Transverse colon (tissue), 4 donors: ENCODE measurements around the gene MCHR2. TPM values are rescaled to one million over a fixed set of nuclear protein-coding genes. Genes with fewer than 3 reads are reported as not detected.

ENCODE experiments used
- DNase-seq: peaks from one replicate; pipeline ENCODE4 v3.0.0-alpha.2; 2019
- H3K27ac ChIP-seq, 4 donors: fragments of 200-600 bp; sonication (generic); 2 replicates each; pipeline ENCODE4 v1.5.1; 2016 to 2018; ENCODE audit warnings: inconsistent platforms in 4 of 4
- H3K27me3 ChIP-seq: fragments of 200-600 bp; sonication (generic); 2 replicates; pipeline ENCODE4 v1.5.1; 2017; ENCODE audit warnings: inconsistent platforms
- H3K36me3 ChIP-seq, 4 donors: fragments of 200-600 bp; sonication (generic); 2 replicates each; pipeline ENCODE4 v1.5.1; 2017 to 2019; ENCODE audit warnings: inconsistent platforms in 4 of 4
- H3K4me1 ChIP-seq, 4 donors: fragments of 200-600 bp; sonication (generic); 2 replicates each; pipeline ENCODE4 v1.5.1; 2017 to 2020; ENCODE audit warnings: inconsistent platforms in 4 of 4
- H3K4me3 ChIP-seq, 4 donors: fragments of 200-600 bp; sonication (generic); 1 replicate in 1 of 4; 2 replicates in 3 of 4; pipeline versions ENCODE4 v1.5.1 to v1.6.1; 2017 to 2019; ENCODE audit warnings: inconsistent platforms in 4 of 4
- H3K9me3 ChIP-seq, 2 donors: fragments of 200-600 bp; sonication (generic); 2 replicates each; pipeline ENCODE4 v1.5.1; 2017 to 2019; ENCODE audit warnings: inconsistent platforms in 2 of 2
- EP300 ChIP-seq: sonication (generic); formaldehyde crosslinking; IDR thresholded peaks from one replicate; pipeline ENCODE4 v1.6.1; 2017; ENCODE audit warnings: antibody characterized with exemption, low read depth
- POLR2A ChIP-seq: fragments of 450-650 bp; IDR thresholded peaks from one replicate; pipeline ENCODE4 v1.6.1; 2016; ENCODE audit warnings: antibody characterized with exemption, mild to moderate bottlenecking, moderate library complexity
- POLR2AphosphoS5 ChIP-seq, 3 donors: sonication (generic); formaldehyde crosslinking; IDR thresholded peaks; one replicate each; pipeline ENCODE4 v1.6.1; 2016; ENCODE audit warnings: antibody characterized with exemption in 3 of 3
- WGBS, 2 donors: methylation state at CpG; one replicate each; pipeline ENCODE4 v1.1.5; 2018; ENCODE audit warnings: low coverage in 1 of 2; 5-methylcytosine and 5-hydroxymethylcytosine counted together
- in situ Hi-C, 4 donors: fragments of 200-750 bp; cut with MboI; loops; one replicate each; pipeline versions ENCODE4 v1.15.0 to v1.15.1; 2017; ENCODE audit warnings: low sequenced_read_pairs in 3 of 4, low pct_ligation_motif_present in 1 of 4, low pct_unique_long_range_greater_than_20kb in 1 of 4
- intact Hi-C: fragments of 100-400 bp; cut with DNase I; formaldehyde crosslinking; loops from one replicate; pipeline ENCODE4 v1.15.1; 2023; ENCODE audit warnings: low total_unique reads
- total RNA-seq, 4 donors: library from RNA; depleted of rRNA; stranded (reverse); fragments of >200 nt; gene quantifications; one replicate each; pipeline ENCODE4 v1.1.0, GENCODE V29; 2016
- TF ChIP-seq, protein P1 (sequence below), 5 experiments: fragments of 200-600 bp in 3 of 5; fragments of 450-650 bp in 2 of 5; sonication (generic) in 3 of 5; IDR thresholded peaks; 1 replicate in 2 of 5; 2 replicates in 3 of 5; pipeline ENCODE4 v1.5.1; 2016 to 2017; ENCODE audit warnings: antibody characterized with exemption in 5 of 5, inconsistent platforms in 3 of 5, mild to moderate bottlenecking in 2 of 5, moderate library complexity in 1 of 5

Gene MCHR2
- total RNA-seq, 4 donors from 2014 or later, result not detected

DNA sequence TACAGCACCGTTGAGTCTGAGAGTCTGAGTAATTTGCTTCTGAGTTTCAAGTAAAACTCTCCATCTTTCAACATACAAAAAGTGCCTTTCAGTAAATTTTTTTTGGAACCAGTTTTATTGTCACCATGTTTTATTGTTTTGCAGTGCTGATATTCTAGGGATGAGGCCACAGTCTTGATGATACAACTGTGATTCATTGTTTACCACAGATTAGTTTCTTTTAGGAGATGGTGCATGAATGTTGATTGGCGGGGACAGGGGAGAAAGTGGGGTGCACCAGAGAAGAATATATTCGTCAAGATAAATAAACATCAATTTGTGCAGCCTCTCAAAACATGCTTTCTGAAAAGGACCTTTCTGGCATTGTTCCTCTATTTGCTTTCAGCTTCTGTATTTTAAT, 109.0 kb downstream of the MCHR2 start:
- 55 to 56% methylated on average over 3 of the region's 3 CpGs for WGBS, 2 donors
- Histone ChIP-seq H3K27ac (no peak overlapping the region), H3K4me3 (no peak overlapping the region), H3K4me1 (no peaks in the 10 kb centered on the region), H3K36me3 (no peaks in the 10 kb centered on the region), H3K27me3 (no peaks in the 10 kb centered on the region), H3K9me3 (no peaks in the 10 kb centered on the region)
- in situ Hi-C loops (no loop called here), intact Hi-C loops (no loop called here)
- DNase-seq, result no peak
- TF ChIP-seq POLR2A (no peak), EP300 (no peak), POLR2AphosphoS5 (IDR thresholded peaks at IDR 0.05) (no peak)
- TF ChIP-seq, protein P1, sequence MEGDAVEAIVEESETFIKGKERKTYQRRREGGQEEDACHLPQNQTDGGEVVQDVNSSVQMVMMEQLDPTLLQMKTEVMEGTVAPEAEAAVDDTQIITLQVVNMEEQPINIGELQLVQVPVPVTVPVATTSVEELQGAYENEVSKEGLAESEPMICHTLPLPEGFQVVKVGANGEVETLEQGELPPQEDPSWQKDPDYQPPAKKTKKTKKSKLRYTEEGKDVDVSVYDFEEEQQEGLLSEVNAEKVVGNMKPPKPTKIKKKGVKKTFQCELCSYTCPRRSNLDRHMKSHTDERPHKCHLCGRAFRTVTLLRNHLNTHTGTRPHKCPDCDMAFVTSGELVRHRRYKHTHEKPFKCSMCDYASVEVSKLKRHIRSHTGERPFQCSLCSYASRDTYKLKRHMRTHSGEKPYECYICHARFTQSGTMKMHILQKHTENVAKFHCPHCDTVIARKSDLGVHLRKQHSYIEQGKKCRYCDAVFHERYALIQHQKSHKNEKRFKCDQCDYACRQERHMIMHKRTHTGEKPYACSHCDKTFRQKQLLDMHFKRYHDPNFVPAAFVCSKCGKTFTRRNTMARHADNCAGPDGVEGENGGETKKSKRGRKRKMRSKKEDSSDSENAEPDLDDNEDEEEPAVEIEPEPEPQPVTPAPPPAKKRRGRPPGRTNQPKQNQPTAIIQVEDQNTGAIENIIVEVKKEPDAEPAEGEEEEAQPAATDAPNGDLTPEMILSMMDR (IDR thresholded peaks at IDR 0.05), result no peak

DNA sequence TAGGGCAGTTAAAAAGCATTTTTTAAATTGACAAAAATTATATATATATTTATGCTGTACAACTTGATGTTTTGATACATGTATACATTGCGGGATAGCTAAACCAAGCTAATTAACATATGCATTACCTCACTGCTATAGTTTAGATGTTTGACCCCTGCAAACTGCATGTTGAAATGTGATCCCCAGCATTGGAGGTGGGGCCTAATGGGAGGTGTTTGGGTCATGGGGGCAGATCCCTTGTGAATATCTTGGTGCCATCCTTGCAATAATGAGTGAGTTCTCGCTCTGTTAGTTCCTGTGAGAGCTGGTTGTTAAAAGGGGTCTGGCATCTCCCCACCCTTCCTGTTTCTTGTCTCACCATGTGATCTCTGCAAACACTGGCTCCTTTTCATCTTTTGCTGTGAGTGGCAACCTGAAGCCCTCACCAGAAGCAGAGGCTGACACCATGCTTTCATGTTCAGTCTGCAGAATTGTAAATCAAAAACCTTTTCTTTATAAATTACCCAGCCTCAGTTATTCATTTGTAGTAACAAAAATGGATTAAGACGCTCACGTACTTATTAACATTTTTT, 111.8 kb downstream of the MCHR2 start:
- Histone ChIP-seq H3K9me3 (no peaks in the 10 kb centered on the region), H3K36me3 (no peaks in the 10 kb centered on the region), H3K27ac (no peak overlapping the region), H3K4me3 (no peak overlapping the region), H3K27me3 (no peaks in the 10 kb centered on the region), H3K4me1 (no peaks in the 10 kb centered on the region)
- in situ Hi-C loops (no loop called here), intact Hi-C loops (no loop called here)
- 82 to 85% methylated on average over 4 of the region's 4 CpGs for WGBS, 2 donors
- TF ChIP-seq, protein P1 (IDR thresholded peaks at IDR 0.05), result no peak
- TF ChIP-seq POLR2A (no peak), POLR2AphosphoS5 (IDR thresholded peaks at IDR 0.05) (no peak), EP300 (no peak)
- no peak for DNase-seq

DNA sequence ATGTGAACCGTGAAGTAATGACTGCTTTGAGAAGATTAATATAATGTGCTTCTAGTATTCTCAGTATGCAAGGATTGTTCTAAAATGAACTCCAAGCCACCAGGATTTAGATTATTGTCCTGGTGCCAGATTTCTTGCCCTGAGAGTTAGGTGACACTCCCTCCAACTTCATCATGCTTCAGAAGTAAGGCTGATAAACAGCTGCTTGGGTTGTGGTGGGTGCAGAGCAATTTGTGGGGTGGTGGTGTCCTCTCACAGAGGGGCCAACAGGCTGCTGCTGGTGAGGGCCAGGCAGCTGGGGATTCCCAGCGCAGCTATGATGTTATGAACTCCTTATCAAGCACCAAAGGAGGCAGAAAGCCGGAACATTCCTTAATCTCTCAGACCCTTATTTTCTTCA, 114.6 kb downstream of the MCHR2 start:
- intact Hi-C loops, result no loop called here
- H3K9me3 ChIP-seq, result no peaks in the 10 kb centered on the region
- WGBS, 2 donors, result 53 to 75% methylated on average over 3 of the region's 3 CpGs
- DNase-seq, result no peak
- H3K27ac ChIP-seq, result no peak overlapping the region
- no peak overlapping the region for H3K4me3 ChIP-seq
- no peaks in the 10 kb centered on the region for H3K4me1 ChIP-seq
- in situ Hi-C loops, result no loop called here
- H3K36me3 ChIP-seq, result no peaks in the 10 kb centered on the region
- TF ChIP-seq, protein P1 (IDR thresholded peaks at IDR 0.05), result no peak
- TF ChIP-seq EP300 (no peak), POLR2A (no peak), POLR2AphosphoS5 (IDR thresholded peaks at IDR 0.05) (no peak)
- H3K27me3 ChIP-seq, result no peaks in the 10 kb centered on the region

DNA sequence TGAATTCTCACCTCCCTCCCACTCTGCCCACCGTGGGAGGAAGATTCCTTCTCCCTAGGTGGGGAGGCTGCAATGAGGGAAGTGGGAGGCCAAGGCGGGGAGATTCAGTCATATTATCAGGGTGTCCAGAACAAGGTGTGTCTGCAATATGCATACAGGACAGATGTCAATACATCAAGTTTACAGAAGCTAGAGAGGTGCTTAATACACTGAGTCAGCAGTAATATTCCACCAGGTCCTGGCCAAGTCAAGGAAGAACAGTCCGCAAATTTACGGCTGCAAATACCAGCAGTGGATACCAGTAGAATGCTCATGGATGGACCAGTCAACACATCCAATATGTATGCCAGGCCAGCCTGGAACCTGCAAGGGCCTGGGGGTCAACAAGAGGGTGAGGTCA, 119.0 kb downstream of the MCHR2 start:
- no peak overlapping the region for H3K27ac ChIP-seq
- WGBS, 2 donors, result 79 to 100% methylated on average over 1 to 4 of the region's 4 CpGs
- no peaks in the 10 kb centered on the region for H3K4me1 ChIP-seq
- H3K4me3 ChIP-seq, result no peak overlapping the region
- intact Hi-C loops (no loop called here), in situ Hi-C loops (no loop called here)
- H3K27me3 ChIP-seq, result peaks cover 8% of the 10 kb centered on the region
- TF ChIP-seq POLR2AphosphoS5 (IDR thresholded peaks at IDR 0.05), result no peak
- TF ChIP-seq, protein P1 (IDR thresholded peaks at IDR 0.05), result no peak
- TF ChIP-seq EP300, result no peak
- TF ChIP-seq POLR2A, result no peak
- H3K36me3 ChIP-seq, result no peaks in the 10 kb centered on the region
- no peak for DNase-seq
- H3K9me3 ChIP-seq, result no peaks in the 10 kb centered on the region
